ENCODE results near the gene ARHGAP30.

The ARHGAP30 gene, protein sequence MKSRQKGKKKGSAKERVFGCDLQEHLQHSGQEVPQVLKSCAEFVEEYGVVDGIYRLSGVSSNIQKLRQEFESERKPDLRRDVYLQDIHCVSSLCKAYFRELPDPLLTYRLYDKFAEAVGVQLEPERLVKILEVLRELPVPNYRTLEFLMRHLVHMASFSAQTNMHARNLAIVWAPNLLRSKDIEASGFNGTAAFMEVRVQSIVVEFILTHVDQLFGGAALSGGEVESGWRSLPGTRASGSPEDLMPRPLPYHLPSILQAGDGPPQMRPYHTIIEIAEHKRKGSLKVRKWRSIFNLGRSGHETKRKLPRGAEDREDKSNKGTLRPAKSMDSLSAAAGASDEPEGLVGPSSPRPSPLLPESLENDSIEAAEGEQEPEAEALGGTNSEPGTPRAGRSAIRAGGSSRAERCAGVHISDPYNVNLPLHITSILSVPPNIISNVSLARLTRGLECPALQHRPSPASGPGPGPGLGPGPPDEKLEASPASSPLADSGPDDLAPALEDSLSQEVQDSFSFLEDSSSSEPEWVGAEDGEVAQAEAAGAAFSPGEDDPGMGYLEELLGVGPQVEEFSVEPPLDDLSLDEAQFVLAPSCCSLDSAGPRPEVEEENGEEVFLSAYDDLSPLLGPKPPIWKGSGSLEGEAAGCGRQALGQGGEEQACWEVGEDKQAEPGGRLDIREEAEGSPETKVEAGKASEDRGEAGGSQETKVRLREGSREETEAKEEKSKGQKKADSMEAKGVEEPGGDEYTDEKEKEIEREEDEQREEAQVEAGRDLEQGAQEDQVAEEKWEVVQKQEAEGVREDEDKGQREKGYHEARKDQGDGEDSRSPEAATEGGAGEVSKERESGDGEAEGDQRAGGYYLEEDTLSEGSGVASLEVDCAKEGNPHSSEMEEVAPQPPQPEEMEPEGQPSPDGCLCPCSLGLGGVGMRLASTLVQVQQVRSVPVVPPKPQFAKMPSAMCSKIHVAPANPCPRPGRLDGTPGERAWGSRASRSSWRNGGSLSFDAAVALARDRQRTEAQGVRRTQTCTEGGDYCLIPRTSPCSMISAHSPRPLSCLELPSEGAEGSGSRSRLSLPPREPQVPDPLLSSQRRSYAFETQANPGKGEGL

DNA sequence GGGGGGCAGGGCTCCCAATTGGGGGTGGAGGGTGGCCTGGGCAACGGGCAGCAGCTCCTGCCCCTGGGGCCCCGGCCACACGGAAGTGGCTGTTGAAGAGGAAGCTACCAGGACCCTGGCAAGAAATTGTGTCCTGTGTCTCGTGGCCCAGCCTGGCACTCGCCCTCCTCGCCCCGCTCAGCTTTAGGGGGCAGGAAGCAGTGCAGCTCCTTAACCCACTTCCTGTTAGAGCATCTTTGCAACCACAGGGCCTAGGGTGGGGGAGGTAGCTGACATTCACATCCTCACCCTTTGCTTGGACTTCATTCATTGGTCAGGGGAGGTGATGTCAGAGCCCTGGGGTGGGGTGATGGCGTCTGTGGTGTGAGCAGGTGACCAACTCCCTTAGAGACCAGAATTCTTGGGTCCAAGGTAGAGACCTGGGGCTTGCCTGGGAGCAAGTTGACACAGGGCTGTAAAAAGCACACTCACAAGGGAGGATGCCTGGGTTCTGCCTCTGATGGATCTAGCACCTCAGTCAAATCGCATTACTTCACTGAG is at the start of gene ARHGAP30:
ARHGAP30 (minus strand) TSS at position 161 of the 540 bp plus-strand sequence. CDS start 267 bp downstream, outside the sequence.
- TF ChIP-seq GATA2 (IDR thresholded peaks at IDR 0.05; ENCODE audit: low read depth, low read length) (no peak), GATA3 (IDR thresholded peaks at IDR 0.05; ENCODE audit: low read depth, low read length) (no peak)

DNA sequence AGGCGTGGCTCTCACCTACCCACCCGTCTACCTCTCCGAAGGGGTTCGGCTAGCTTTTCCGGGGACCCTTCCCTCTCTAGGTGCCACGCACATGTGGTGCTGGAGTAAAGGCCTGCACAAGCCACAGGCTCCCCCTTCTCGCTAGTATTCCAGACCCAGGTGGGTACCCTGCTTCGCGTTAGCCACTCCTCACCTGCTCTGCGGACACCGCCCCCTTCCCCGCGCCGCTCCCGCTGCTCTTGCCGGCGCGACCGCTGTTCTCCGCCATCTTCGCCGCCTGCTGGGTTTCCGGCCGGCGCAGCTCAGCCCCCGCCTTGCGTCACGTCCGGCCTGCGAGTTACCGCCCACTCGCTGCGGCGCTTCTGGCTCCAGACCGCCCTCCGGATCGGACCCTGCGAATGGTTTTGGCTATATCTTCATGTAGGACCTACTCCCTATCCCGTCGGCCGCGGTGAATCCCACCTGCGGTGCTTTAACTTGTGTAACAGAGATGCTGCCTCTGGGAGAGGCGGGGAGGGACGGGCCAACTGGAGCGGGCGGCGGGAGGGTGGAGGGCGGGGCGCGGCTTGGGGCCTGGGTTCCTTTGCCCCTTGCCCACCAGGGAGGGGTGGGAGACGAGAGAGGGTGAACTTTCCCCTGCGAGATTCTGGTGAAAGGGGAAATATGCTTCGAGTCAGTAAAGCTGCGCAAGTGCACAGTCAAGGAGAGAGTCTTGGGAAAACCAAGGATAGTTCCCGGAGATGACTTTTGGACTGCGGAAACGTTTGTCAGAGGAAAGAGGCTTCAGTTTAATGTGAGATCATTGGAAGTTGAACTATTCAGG is 48.3 kb upstream of the ARHGAP30 start, which contains the start of the genes NIT1 and PFDN2:
NIT1 (plus strand) TSS at position 347 of the 823 bp plus-strand sequence; CDS start at position 419, 72 bp downstream.
PFDN2 (minus strand) TSS at position 279 of the 823 bp plus-strand sequence; CDS start at position 268, 11 bp downstream.
- TF ChIP-seq GATA2 (IDR thresholded peaks at IDR 0.05; ENCODE audit: low read depth, low read length) (peak; percentile 12; the same call in 1 of the 2 replicates), GATA3 (IDR thresholded peaks at IDR 0.05; ENCODE audit: low read depth, low read length) (no peak)

DNA sequence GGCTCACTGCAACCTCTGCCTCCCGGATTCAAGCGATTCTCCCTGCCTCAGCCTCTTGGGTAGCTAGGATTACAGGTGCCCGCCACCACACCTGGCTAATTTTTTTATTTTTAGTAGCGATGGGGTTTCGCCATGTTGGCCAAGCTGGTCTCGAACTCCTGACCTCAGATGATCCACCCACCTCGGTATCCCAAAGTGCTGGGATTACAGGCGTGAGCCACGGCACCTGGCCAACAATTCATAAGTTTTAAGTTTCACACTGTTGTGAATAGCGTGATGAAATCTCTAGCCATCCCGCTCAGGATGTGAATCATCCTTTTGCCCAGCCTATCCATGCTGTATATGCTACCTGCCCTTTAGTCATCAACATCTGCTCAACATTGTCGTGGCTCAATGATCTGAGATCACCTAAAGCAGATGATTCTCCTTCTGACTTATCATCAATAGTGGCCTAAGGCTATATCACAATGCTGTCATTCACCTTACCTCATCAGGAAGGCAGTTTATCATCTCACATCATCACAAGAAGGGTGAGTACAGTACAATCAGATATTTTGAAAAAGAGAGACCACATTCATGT is 45.5 kb upstream of the ARHGAP30 start:
- TF ChIP-seq GATA2 (IDR thresholded peaks at IDR 0.05; ENCODE audit: low read depth, low read length): no peak
- TF ChIP-seq GATA3 (IDR thresholded peaks at IDR 0.05; ENCODE audit: low read depth, low read length): no peak

DNA sequence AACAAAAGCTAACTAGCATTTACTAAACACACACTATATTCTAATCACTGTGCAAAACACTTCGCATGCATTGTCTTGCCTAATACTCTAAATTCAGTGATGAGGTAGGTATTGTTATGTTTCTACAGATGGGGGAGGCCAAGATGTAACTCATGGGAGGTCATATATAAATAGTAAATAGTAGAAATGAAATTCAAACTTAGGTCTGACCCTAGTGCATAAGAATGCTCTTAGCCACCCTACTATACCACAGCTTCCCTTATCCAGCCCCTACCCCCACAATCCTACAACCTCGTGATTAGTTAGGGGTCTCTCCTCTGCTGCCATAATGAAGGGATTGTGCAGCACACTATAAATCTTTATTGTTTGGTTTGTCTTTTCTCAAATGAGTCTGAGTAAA is 44.9 kb upstream of the ARHGAP30 start:
- TF ChIP-seq GATA3 (IDR thresholded peaks at IDR 0.05; ENCODE audit: low read depth, low read length) (no peak), GATA2 (IDR thresholded peaks at IDR 0.05; ENCODE audit: low read depth, low read length) (no peak)

DNA sequence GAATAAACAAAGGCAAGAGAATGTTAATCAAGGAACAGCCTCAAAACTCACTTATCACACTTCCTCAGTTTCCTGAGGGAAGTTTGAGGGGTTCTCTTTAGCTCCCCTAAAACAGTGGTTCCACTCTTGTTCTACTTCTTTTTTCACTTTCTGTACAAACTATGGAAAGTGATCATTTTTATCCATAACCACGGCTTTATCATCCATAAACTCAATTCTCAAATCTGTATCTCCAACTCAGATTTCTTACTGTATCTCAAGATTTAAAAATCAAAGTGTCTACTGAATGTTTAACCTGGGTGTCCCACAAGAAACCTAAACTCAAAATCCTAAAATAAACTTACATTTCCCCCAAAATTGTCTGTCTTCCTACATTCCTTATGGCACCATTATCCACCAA is 44.2 kb upstream of the ARHGAP30 start:
- no peak for TF ChIP-seq GATA3 (IDR thresholded peaks at IDR 0.05; ENCODE audit: low read depth, low read length)
- TF ChIP-seq GATA2 (IDR thresholded peaks at IDR 0.05; ENCODE audit: low read depth, low read length): no peak

DNA sequence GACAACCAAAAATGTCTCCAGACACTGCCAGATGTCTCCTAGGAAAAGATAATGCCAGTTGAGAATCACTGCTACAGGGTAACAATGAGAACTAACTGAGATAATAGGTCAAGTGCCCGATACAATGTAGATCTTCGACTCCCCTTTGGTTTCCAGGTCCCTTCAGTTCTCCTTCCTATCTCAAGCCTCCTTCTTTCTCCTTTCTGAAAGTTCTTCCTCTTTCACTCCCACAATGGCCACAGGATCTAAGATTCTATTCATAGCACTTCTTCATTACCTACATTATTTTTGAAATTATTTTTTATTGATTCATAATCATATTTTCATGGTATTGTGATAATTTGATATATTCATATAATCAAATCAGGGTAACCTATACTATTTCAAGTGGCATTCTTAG is 41.8 kb upstream of the ARHGAP30 start:
- TF ChIP-seq GATA3 (IDR thresholded peaks at IDR 0.05; ENCODE audit: low read depth, low read length) (no peak), GATA2 (IDR thresholded peaks at IDR 0.05; ENCODE audit: low read depth, low read length) (no peak)

DNA sequence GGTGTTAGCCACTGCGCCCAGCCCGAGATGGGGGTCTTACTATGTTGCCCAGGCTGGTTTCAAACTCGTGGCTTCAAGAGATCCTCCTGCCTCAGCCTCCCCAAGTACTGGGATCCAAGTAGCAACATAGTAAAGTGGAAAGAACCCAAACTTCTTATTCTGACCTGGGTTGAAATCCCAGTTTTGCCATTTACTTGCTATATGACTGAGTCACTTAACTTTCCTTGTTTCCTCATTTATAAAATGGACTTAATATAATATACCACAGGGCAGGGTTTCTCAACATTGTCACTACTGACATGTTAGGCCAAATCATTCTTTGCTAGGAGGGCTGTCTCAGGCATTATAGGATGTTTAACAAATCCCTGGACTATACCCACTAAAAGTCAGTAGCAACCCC is 41.4 kb upstream of the ARHGAP30 start:
- TF ChIP-seq GATA3 (IDR thresholded peaks at IDR 0.05; ENCODE audit: low read depth, low read length): no peak
- no peak for TF ChIP-seq GATA2 (IDR thresholded peaks at IDR 0.05; ENCODE audit: low read depth, low read length)

DNA sequence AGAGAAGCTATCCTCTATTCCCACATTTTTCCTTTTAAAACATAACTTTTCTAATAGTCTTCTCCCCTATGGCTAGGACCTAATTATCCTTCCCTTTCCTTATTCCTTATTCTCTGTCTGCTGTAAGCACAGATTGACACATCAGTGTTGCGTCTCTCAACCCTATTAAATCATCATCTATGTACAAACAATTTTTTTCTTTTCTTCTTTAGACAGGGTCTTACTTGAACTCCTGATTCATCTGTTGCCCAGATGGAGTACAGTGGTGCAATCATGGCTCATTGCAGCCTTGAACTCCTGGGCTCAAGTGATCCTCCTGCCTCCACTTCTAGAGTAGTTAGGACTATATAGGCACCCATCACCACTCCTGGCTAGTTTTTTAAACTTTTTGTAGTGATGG is 36.7 kb upstream of the ARHGAP30 start:
- TF ChIP-seq GATA3 (IDR thresholded peaks at IDR 0.05; ENCODE audit: low read depth, low read length) (no peak), GATA2 (IDR thresholded peaks at IDR 0.05; ENCODE audit: low read depth, low read length) (no peak)

DNA sequence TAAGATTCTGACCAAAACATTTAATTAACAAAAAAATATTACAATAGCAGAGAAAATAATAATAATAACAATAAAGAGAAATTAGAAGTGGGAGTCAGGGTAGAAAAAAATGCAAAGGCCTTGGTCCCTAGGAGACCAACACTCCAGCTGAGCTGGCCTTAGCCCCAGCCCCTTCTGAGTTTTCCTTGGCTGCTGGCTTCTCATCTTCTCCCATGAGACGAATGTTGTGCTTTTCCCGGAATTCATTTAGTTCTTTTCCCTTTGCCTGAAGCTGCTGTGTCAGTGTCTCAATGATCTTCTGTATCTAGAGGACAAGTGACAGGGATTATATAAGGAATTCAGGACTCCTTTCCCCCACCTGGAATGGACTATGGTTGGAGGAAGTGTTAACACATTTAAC is 30.9 kb upstream of the ARHGAP30 start:
- no peak for TF ChIP-seq GATA2 (IDR thresholded peaks at IDR 0.05; ENCODE audit: low read depth, low read length)
- no peak for TF ChIP-seq GATA3 (IDR thresholded peaks at IDR 0.05; ENCODE audit: low read depth, low read length)

DNA sequence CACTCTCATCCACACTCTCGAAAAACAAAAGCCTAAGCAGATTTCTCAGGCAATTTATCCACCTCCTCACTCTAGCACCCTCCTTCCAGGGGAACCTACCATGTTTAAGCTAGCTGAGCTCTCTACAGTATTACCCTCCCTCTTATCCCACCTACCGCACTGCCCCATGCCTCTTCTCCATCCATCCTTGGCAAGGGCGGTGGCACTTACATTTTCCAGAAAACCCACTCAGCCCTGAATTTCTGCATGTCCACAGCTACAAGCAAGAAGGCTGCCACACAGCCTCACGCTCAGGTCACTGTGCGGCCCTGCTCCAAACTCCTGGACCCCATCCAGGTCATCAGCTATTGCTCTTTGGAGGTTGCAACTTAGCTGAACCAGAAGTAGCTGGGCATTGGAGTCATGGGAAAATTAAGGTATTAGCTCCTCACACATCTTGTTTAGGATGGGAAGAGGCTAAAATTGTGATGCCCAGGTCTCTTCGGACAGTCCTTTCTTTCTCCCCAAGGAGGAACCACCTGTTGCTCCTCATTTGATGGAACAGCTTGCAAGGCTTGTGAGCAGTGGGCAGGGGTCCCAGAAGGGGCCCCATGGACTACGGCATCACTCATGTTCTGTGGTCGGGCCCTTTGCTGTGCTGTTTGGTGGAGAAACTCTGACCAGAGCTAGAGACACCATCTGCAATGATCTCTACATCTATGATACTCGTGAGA is 29.6 kb upstream of the ARHGAP30 start:
- TF ChIP-seq GATA2 (IDR thresholded peaks at IDR 0.05; ENCODE audit: low read depth, low read length) (no peak), GATA3 (IDR thresholded peaks at IDR 0.05; ENCODE audit: low read depth, low read length) (no peak)

DNA sequence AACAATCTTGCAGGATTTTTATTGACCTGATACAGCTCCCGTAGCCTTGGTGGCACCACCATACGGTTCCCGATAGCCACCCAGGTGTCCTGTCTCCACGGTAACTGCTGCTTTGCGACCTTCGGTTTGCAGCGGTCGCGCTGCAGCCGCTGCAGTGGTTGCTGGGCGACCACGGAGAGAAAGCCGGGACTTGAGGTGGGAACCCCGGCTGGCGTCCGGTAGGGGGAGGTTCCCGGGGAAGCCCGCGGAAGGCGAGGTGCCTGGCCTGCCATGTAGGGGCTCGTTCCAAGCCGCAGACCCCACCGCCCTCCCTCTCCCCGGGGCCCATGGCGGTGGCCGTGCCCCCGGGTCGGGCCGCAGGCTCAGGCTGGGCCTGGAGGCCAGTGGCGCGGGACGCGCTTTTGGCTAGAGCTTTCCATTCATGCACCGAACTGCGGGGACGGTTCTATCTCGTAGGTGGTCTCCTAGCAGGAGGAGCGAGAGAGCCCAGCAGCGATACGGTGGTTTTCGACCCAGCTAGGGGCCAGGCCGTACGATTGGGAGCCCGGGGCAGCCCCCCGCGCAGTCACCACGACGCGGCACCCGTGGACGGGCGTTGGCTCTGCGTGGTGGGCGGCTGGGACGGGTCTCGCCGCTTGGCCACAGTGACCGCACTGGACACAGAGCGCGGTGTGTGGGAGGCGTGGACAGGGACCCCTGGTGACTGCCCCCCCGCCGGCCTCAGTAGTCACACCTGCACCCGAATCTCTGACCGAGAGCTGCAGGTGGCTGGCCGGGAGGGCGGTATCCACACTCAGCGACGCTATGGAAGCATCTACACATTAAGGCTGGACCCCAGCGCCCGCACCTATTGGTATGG is 28.7 kb upstream of the ARHGAP30 start, which contains the start of gene KLHDC9:
KLHDC9 (plus strand) TSS at position 152 of the 859 bp plus-strand sequence; CDS start at position 327, 175 bp downstream.
- TF ChIP-seq GATA3 (IDR thresholded peaks at IDR 0.05; ENCODE audit: low read depth, low read length) (no peak), GATA2 (IDR thresholded peaks at IDR 0.05; ENCODE audit: low read depth, low read length) (no peak)
